ENCODE results near the gene CKM.
"Not testable (repeated sequence)": the region's sequence is repeated elsewhere in the genome, so short reads cannot be mapped to it uniquely, and the experiment has no call there.

CKM gene

DNA sequence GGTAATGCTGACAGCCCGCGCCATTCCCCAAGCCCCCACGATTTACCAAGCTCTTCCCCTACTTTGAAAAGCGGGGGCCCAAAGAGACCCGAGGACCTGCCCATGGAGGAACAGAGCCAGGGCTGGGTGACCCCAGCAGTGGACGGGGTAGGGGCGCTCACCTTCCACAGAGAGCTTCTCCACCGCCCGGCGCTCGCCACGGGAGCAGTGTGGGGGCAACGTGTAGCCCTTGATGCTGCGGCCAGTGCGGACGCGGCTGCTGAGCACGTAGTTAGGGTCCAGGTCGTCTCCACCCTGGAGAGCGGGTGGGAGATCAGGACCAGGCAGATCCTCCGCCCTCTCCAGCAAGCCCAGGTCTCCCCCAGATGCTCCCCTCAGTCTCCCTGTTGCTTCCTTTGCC lies 7.4 kb downstream of the CKM start:
- DNase-seq, result no peak

DNA sequence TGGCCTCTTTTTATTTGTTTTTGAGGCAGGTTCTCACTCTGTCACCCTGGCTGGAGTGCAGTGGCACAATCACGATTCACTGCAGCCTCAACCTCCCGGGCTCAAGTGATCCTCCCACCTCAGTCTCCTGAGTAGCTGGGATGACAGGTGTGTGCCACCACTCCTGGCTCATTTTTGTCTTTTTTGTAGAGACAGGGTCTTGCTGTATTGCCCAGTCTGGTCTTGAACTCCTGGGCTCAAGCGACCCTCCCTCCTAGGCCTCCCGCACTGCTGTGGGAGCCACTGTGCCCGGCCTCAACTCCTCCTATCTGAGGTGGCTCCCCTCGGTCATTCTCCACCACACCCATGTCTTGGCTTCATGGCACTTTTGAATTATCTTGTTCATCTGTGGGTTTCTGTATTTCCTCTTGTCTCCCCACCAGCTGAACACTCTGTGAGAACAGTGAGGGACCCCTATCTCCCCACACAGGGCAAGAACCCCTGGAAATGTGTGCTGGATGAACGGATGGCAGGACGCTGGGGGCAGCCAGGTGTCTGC lies 7.9 kb downstream of the CKM start:
- DNase-seq, result no peak

DNA sequence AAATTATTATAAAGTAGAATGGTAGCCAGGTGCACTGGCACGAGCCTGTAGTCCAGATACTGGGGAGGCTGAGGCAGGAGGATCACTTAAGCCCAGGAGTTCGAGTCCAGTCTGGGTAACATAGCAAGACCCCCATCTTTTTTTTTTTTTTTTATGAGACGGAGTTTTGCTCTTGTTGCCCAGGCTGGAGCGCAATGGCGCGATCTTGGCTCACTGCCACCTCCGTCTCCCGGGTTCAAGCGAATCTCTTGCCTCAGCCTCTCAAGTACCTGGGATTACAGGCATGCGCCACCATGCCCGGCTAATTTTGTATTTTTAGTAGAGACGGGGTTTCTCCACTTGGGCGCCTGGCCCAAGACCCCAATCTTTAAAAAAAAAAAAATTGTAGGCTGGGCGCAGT lies 10.4 kb downstream of the CKM start:
- DNase-seq, result not testable (repeated sequence)

DNA sequence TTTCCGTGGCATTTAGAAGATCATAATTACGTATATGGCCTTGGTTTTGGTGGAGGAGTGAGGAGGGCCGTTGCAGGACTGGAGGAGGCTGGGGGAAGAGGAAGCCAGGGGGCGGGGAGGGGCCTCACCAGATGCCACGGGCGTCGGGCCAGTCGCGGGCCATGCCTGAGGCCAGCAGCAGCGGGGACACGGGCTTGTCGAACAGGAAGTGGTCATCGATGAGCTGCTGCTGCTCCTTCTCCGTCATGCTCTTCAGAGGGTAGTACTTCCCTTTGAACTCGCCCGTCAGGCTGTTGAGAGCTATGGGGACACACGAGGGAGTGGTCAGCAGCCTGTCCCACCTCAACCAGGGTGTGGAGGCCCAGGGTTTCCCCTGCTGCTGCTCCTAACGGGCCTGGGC lies 11.1 kb downstream of the CKM start:
- DNase-seq, result no peak

DNA sequence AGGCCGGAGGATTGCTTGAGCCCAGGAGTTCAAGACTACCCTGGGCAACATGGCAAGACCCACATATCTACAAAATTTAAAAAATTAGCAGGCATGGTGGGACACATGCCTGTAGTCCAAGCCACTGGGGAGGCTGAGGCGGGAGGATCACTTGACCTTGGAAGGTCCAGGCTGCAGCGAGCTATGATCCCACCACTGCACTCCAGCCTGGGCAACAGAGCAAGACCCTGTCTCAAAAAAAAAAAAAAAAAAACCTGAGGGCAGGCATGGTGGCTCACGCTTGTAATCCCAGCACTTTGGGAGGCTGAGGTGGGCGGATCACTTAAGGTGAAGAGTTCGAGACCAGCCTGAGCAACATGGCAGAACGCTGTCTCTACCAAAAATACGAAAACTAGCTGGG lies 13.4 kb downstream of the CKM start:
- not testable (repeated sequence) for DNase-seq

DNA sequence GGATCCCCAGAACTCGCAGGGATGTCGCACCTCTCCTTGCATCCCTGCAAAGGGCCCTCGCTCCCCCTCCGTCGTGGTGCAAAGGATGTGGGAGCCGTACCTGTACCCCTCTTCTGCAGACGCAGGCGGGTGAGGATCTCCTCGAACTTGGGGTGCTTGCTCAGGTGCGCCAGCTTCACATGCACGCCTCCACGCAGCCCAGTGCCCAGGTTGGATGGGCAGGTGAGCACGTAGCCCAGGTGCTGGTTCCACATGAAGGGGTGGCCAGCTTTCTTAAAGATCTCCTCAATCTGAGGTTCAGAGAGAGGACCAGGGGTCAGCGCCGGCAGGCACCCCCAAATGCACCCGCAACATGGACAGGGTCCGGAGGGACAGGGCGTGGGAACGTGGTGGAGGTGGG lies 15.3 kb downstream of the CKM start:
- no peak for DNase-seq

DNA sequence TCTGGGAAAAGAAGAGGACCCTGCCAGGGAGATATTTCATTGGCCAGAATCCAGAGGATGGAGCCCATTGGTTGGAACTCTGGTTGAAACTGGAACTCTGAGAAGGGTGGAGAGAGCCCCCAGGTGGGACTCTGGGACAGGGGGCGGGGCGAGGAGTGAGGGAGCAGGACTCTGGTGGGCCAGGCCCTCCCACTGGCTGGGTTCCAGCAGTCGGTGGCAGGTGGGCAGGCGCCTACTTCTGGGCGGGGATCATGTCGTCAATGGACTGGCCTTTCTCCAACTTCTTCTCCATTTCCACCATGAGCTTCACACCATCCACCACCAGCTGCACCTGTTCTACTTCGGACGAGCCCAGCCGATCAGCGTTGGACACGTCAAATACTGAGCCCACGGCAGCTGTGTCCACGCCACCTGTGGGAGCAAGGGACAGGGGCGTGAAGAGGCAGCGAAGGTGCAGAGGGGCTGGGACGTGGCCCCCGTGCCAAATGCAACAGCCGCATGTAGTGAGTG lies 16.1 kb downstream of the CKM start:
- DNase-seq, result no peak

DNA sequence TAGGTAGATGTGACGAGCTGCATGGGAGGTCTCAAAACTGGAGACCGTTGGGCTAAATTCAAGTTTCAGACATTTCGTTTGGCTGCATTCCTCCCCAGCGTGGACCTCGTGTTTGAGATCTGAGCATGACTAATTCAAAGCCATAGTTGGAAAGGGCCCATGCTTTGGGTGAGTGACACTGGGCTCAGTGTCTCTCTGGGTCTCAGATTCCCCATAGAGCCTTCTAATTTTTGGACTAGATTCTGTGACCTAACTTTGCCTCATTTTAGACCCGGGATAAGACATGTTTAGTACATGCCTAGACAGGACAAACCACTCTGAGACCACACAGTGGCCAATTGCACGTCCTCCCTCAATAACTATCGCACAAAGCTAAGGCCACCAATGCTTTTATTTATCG lies 16.6 kb downstream of the CKM start:
- no peak for DNase-seq

DNA sequence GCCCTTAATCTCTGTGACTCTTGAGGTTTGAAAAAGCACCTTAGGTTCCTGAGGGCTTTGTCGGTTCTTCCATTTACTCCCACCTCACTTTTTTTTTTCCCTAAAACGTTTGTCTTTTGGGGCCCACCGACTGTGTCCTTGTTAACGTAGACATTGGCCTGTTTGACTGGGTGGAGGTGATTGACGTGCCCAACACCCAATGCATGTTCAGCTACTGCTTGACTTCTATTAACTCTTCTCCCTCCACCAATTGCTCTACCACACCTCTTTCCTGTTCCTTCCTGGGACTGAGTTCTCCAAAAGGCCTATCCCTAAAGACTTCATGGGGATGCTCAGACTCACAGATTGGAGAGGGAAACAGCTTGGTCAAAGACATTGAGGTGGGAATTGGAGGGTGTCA lies 17.3 kb downstream of the CKM start:
- DNase-seq, result no peak

DNA sequence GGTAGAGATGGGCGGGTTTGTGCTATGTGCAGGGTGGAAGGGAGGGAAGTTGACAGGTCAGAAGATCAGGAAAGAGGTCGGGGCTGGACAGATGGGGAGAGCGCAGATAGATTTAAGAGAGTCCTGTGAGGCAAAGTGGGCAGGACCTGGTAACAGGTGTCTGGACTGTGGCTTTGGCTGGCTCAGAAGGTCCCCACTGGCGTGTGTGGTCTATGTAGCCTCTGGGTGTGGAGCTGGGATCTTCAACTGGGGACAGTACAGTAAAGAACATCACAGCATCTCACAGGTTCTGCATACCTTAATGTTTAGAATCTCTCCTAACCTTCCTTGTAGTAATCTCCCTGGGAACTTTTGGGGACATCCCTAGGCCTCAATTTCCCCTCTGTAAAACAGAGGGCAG lies 17.7 kb downstream of the CKM start:
- DNase-seq, result no peak

DNA sequence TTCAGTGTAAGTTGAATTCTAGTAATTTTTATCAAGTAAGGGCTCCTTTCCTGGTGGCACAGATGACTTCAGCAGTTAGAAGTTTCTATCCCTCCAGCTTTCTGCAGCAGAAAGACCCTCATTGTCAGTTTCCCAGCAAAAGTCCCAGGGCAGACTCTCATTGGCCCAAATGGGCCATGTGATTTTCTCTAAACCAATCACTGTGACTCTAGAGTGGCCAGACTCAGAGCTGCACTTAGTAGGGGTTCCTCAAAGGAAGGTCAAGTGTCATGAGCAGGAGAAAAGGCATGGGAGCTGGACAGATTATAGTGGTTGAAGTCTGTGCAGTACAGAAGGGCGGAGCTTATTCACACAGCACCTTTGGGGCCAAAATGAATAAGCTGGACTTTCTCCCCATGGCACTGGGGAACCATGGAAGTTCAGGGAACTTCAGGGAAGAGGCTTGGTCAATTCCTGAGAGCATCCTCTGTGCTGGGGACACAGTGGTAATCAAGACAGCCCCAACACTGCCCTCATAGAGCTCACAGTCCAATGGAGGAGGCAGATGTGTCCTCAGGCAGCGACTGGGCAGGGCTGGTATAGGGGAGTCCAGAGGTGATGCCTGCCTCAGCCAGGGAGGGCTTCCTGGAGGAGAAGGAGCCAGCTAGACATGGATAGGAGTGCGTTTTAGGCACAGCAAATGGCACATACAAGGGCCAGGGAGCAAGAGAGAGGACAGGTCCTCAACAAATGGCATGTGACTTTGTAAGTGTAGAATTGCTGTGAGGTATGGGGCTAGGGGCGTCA lies 18.3 kb downstream of the CKM start:
- DNase-seq, result no peak

DNA sequence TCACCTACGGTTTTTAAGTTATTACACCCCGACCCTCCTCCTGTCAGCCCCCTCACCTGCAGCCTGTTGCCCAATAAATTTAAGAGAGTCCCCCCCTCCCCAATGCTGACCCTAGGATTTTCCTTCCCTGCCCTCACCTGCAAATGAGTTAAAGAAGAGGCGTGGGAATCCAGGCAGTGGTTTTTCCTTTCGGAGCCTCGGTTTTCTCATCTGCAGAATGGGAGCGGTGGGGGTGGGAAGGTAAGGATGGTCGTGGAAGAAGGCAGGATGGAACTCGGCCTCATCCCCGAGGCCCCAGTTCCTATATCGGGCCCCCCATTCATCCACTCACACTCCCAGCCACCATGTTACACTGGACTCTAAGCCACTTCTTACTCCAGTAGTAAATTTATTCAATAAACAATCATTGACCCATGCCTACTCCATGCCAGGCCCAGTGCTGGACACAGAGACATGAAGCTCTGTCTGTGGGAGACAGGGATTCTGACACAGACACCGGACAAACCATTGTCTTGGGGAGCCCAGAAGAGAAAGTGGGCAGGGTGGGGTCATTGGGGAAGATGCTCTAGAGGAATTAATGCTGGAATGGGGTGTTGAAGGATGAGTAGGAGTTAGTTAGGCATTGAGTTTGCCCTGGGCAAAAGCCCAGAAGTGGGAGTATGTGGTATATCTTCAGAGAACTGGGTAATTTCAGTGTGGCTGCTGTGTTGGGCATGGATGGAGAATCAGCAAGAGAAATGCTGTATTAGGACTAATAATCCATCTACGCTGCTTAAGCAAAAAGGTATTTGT lies 19.2 kb downstream of the CKM start:
- no peak for DNase-seq

DNA sequence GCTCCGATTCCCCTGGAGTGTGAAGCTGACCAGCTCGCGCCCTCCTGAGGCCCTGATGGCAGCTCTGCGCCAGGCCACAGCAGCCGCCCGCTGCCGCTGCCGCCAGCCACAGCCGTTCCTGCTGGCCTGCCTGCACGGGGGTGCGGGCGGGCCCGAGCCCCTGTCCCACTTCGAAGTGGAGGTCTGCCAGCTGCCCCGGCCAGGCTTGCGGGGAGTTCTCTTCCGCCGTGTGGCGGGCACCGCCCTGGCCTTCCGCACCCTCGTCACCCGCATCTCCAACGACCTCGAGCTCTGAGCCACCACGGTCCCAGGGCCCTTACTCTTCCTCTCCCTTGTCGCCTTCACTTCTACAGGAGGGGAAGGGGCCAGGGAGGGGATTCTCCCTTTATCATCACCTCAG lies 20.3 kb downstream of the CKM start:
- no peak for DNase-seq

DNA sequence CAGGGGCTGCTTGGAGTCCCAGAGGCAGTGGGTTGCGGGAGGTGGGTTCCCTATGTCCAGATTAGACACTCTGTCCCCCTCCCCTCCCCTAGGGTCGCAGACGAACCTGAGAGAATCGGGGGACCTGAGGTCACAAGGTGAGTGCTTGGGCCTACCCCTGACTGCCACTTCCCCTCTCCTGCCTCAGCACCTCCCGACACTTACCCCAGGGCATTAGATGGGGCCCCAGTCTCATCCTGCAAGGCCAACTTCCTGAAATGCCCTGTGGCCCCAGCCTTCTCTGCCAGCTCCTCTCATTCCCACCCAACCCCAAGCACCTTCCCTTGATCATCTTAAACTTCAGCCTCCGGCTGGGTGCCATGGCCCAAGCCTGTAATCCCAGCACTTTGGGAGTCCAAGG lies 23.0 kb downstream of the CKM start:
- no peak for DNase-seq

DNA sequence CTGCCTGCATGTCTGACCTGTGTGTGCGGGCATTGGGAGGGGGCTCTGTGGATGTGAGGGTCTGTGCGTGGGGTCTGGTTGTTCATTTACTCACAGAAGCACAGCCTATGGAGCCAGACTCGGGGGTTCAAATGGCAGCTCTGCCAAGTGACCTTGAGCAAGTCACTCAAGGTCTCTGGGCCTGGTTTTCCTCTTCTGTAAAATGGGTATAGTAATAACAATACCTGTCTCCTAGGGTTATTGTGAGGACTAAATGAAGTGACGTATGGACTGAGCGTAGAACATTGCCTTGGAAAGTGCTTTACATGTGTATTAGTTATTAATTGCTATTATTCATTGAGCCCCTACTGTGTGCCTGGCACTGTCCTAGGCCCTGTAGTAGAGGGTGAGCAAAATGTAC lies 24.4 kb downstream of the CKM start:
- DNase-seq, result no peak

DNA sequence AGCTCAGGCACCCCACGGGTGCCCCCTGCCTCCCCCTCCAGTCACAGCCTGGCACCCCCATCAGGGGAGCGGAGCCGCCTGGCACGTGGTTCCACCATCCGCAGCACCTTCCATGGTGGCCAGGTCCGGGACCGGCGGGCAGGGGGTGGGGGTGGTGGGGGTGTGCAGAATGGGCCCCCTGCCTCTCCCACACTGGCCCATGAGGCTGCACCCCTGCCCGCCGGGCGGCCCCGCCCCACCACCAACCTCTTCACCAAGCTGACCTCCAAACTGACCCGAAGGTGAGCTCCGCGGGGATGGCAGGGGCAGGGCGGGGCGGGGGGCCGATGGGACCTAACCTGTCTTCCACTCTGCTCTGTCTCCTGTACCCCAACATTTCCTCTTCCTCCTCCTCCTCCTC lies 25.0 kb downstream of the CKM start:
- no peak for DNase-seq

DNA sequence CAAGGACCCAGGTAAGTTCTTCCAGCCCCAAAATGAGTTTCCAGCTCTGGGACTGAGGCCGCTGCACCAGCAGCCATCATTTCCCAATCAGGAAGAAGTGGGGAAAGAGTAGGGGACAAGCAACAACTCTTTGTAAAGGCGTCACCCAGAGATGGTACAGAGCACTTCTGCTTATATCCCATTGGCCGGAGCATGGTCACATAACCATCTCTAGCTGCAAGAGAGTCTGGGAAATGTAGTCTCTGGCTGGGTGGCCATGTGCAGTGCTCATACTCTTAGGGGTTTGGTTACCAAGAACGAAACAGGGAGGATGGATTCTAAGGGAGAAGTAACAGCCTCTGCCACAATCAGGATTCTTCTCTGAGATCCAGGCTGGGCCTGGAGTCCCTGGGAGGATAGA lies 26.3 kb downstream of the CKM start:
- DNase-seq, result no peak

DNA sequence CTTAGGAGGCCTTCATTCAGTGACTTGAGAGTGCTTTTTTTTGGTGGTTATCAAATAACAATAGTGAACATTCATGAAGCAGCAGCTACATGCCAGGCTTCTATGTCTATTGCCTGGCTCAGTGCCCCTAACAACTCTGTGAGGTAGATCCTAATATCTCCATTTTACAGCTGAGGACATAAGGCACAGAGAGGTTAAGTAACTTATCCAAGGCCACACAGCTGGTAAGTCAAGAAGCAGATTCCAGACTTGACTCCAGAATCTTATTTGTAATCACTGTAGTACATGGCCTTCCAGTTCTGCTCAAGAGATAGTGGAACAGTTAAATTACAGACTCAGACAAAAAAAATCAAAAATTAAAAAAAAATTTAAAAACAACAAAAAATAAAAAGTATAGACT lies 26.8 kb downstream of the CKM start:
- no peak for DNase-seq

DNA sequence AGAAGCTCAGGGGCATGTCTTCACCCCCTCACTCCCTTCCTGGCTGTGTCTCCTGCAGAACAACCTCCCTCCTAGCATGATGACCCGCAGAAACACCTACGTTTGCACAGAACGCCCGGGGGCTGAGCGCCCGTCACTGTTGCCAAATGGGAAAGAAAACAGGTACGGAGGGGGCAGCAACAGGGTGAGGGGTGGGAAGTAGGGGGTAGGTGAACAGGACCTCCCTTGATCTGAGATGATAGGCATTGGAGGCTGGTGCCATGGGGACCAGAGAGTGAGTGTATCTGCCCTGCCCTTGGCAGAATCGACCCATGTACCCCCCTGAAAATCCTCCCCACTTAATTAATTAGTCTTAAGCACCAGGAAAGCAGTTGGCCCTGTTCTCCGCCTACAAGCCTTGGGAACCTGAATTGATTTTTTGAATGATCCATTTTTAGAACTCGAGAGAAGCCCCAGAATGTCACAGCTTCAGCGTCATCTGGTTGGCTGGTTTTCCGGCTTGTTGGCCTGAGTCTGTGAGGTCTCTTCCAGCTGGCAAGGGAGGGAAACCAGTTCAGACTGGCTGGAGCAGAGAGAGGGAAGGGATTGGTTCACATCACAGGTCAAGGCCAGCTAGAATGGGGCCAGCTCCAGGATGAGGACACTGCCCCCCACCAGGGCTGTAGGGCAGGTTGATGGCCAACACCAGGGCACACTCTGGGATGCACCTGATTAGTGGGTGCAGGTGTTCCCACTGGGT lies 28.2 kb downstream of the CKM start:
- DNase-seq, result no peak

DNA sequence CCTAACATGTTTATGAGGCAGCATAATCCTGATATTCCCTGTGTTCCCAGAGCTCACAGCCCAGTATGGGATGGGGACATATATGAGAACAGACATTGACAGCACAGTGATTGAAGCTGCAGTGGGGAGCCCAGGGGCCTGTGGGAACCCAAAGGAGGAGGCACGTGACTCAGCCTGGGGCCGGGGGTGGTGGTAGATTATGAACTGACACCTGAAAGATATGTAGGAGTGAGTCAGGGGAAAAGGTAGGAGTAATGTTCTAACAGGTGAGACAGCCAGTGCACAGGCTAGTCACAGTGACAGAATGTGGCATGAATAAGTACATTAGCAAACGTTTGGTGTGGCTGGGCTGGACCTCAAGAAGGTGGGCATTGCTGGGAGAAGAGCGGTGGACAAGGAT lies 29.0 kb downstream of the CKM start:
- no peak for DNase-seq

DNA sequence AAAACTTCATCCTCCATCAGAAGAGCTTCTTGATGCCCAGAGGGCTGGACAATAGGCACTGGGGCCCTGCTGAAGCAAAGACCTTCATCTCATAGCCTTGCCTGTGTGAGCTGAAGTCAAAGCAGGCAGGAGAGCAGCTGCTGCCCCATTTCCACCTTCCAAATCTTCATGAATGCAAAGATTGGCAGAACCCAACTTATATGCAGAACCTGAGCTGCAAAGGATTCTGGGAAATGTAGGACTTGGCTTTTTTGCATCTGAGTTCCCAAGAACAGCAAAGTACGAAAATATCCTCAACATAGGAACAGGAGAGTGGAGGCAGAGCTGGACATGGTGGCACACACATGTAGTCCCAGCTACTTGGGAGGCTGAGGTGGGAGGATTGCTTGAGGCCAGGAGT lies 30.8 kb downstream of the CKM start:
- no peak for DNase-seq

DNA sequence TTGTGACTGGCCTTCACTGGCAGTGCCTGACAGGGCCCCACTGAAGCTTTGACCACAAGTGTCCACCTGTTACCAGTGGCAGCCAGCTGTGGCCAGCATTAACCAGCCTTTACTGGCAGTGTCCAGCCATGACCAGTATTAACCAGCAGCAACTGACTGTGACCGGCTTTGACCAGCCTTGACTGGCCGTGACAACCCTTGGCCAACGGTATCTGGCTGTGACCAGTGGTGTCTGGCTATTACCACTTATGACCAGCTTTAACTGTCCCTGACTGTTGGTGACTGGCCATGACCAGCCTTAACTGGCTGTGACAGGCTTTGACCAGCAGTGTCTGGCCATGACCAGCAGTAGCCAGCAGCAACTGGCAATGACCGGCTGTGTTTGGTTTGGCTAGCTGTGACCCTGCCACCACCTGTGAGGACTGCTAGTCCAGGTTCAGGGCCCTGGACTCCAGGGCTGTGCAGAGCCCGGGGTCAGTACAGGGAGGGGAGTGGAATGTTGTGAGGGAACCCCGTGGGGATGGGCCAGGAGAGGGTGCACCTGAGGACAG lies 32.2 kb downstream of the CKM start:
- no peak for DNase-seq

DNA sequence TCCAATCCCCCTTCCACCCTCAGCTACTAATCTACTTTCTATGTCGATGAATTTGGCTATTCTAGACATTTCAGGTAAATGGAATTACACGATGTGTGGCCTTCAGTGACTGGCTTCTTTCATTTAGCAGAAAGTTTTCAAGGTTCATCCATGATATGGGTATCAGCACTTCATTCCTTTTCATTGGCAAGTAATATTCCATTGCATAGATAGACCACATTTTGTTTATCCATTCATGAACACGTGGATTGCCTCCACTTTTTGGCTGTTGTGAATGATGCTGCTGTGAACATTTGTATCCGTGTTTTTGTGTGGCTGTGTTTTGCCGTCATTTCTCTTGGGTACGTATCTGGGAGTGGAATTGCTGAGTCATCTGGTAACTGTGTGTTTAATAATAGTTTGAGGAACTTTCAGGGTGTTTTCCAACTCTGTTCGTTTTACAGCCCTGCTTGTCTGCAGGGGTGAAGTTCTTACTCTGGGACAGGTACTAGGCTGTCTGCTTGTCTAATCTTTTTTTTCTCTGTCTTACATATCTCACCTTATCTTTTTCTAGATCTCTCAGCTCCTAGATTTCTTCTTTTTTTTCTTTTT lies 39.1 kb downstream of the CKM start:
- no peak for DNase-seq

All from activated CD4-positive, CD25-positive, alpha-beta regulatory T cell (primary cell).